Measurements from ENCODE around the gene MID1. TPM values are rescaled to one million over a fixed set of nuclear protein-coding genes. Genes with fewer than 3 reads are reported as not detected.

The MID1 gene
- total RNA-seq, 2 experiments from 2014 or later: 0.61 to 1.1 TPM

DNA sequence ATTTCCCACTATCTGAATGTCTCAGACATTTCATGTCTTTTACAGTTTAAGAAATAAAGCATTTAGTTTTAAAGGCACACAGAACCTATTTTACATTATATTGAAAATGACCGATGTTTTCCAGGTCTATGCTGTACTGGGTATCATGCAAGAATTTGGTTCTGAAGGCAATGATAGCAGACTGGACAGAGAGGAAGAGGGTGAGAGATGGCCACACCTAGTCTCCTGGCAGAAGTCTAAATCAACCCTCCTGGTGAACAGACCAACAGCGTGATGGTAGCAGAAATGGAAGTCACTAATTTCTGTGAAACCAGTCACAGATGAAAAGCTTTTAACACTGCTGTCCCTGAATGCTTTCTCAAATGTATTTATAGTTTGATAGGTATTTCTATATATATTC is 41.9 kb downstream of the MID1 start:
- no peaks in the 10 kb centered on the region for H3K9me3 Mint-ChIP-seq
- TF ChIP-seq, protein P1, sequence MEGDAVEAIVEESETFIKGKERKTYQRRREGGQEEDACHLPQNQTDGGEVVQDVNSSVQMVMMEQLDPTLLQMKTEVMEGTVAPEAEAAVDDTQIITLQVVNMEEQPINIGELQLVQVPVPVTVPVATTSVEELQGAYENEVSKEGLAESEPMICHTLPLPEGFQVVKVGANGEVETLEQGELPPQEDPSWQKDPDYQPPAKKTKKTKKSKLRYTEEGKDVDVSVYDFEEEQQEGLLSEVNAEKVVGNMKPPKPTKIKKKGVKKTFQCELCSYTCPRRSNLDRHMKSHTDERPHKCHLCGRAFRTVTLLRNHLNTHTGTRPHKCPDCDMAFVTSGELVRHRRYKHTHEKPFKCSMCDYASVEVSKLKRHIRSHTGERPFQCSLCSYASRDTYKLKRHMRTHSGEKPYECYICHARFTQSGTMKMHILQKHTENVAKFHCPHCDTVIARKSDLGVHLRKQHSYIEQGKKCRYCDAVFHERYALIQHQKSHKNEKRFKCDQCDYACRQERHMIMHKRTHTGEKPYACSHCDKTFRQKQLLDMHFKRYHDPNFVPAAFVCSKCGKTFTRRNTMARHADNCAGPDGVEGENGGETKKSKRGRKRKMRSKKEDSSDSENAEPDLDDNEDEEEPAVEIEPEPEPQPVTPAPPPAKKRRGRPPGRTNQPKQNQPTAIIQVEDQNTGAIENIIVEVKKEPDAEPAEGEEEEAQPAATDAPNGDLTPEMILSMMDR (IDR thresholded peaks at IDR 0.05): no peak
- intact Hi-C loops (cut with micrococcal nuclease): no loop called here

GRCh38 chrX:10577853-10578252 is 42.5 kb downstream of the MID1 start:
- no peaks in the 10 kb centered on the region for H3K27me3 Mint-ChIP-seq
- POLR2A ChIA-PET: no interaction called here
- TF ChIP-seq, protein P1 (IDR thresholded peaks at IDR 0.05): no peak
- DNase-seq (no peak), ATAC-seq (no peak)
- H3K4me1 Mint-ChIP-seq (ENCODE audit: low read depth): no peaks in the 10 kb centered on the region
- no peaks in the 10 kb centered on the region for H3K9me3 Mint-ChIP-seq
- intact Hi-C loops (cut with micrococcal nuclease): no loop called here
- CTCF ChIA-PET: no interaction called here
- no peak overlapping the region for H3K27ac Mint-ChIP-seq
- H3K36me3 Mint-ChIP-seq (ENCODE audit: low read depth): no peaks in the 10 kb centered on the region
- H3K4me3 Mint-ChIP-seq: no peak overlapping the region

More for the DNA sequence above, 41.9 kb downstream of the MID1 start:
- DNase-seq (no peak), ATAC-seq (no peak)
- ChIA-PET CTCF (no interaction called here), POLR2A (no interaction called here)
- no peaks in the 10 kb centered on the region for H3K36me3 Mint-ChIP-seq (ENCODE audit: low read depth)
- H3K4me3 Mint-ChIP-seq: no peak overlapping the region
- H3K27me3 Mint-ChIP-seq: no peaks in the 10 kb centered on the region
- no peaks in the 10 kb centered on the region for H3K4me1 Mint-ChIP-seq (ENCODE audit: low read depth)
- H3K27ac Mint-ChIP-seq: no peak overlapping the region

GRCh38 chrX:10576777-10577447 is 43.5 kb downstream of the MID1 start:
- Mint-ChIP-seq H3K36me3 (ENCODE audit: low read depth) (no peaks in the 10 kb centered on the region), H3K27me3 (no peaks in the 10 kb centered on the region), H3K27ac (no peak overlapping the region), H3K4me1 (ENCODE audit: low read depth) (no peaks in the 10 kb centered on the region), H3K4me3 (no peak overlapping the region), H3K9me3 (no peaks in the 10 kb centered on the region)
- CTCF ChIA-PET: no interaction called here
- POLR2A ChIA-PET: no interaction called here
- TF ChIP-seq, protein P1 (IDR thresholded peaks at IDR 0.05): no peak
- intact Hi-C loops (cut with micrococcal nuclease): no loop called here
- no peak for ATAC-seq
- DNase-seq: no peak

DNA sequence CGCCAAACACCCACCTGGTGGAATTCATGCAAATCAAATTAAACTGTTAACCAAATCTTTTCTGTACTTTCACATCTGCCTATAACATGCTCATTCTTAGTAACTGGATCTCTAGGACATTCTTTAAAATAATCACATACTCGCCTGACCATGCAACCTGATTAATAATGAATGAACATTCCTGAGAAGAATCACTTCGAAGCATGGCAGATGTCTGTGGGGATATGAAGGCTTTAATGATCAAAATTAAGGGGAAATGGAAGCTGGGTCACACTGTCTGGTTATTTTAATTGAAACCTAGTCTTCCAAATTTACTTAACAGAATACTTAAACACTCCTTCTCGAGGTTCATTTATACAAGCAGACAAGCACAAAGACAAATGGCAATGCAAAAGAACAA is 44.2 kb downstream of the MID1 start:
- no peaks in the 10 kb centered on the region for H3K36me3 Mint-ChIP-seq (ENCODE audit: low read depth)
- no peaks in the 10 kb centered on the region for H3K9me3 Mint-ChIP-seq
- H3K4me1 Mint-ChIP-seq (ENCODE audit: low read depth): no peaks in the 10 kb centered on the region
- TF ChIP-seq, protein P1 (IDR thresholded peaks at IDR 0.05): no peak
- ATAC-seq (no peak), DNase-seq (no peak)
- ChIA-PET POLR2A (no interaction called here), CTCF (no interaction called here)
- no peaks in the 10 kb centered on the region for H3K27me3 Mint-ChIP-seq
- intact Hi-C loops (cut with micrococcal nuclease): no loop called here
- no peak overlapping the region for H3K4me3 Mint-ChIP-seq
- no peak overlapping the region for H3K27ac Mint-ChIP-seq

- Mint-ChIP-seq H3K27ac (no peak overlapping the region), H3K4me1 (ENCODE audit: low read depth) (no peaks in the 10 kb centered on the region), H3K4me3 (no peak overlapping the region), H3K36me3 (ENCODE audit: low read depth) (no peaks in the 10 kb centered on the region), H3K9me3 (no peaks in the 10 kb centered on the region), H3K27me3 (no peaks in the 10 kb centered on the region)
- intact Hi-C loops (cut with micrococcal nuclease): no loop called here
- no peak for ATAC-seq
- TF ChIP-seq, protein P1 (IDR thresholded peaks at IDR 0.05): no peak
- ChIA-PET POLR2A (no interaction called here), CTCF (no interaction called here)
- DNase-seq: no peak
Measured at GRCh38 chrX:10574663-10575062, 45.7 kb downstream of the MID1 start.

Measured in activated CD8-positive, alpha-beta T cell treated with anti-CD3 and anti-CD28 coated beads for 36 hours (primary cell).